SK-N-SH treated with all-trans-retinoic acid at 6 μM for 48 hours (cell line): Measurements from ENCODE around the gene RHBDL2.

ENCODE experiments used
- ARNTL ChIP-seq: fragments of 450-650 bp; formaldehyde crosslinking; IDR thresholded peaks from 2 replicates; pipeline ENCODE4 v1.5.0; 2020; ENCODE audit warnings: low read depth, mild to moderate bottlenecking, moderate library complexity, borderline replicate concordance
- CREB5 ChIP-seq: fragments of 250-450 bp; sonication (Bioruptor Pico); IDR thresholded peaks from 2 replicates; pipeline ENCODE4 v1.5.1; 2020; ENCODE audit warnings: low read depth, mild to moderate bottlenecking, moderate library complexity
- CSDC2 ChIP-seq: fragments of 250-450 bp; sonication (Bioruptor Pico); IDR thresholded peaks from 2 replicates; pipeline ENCODE4 v1.5.0; 2020; ENCODE audit warnings: mild to moderate bottlenecking, moderate library complexity
- ESRRG ChIP-seq: fragments of 250-450 bp; sonication (Bioruptor Pico); IDR thresholded peaks from 2 replicates; pipeline ENCODE4 v1.6.1; 2021; ENCODE audit warnings: mild to moderate bottlenecking
- GLIS3 ChIP-seq: fragments of 250-450 bp; sonication (Bioruptor Pico); IDR thresholded peaks from 2 replicates; pipeline ENCODE4 v1.5.0; 2020; ENCODE audit warnings: mild to moderate bottlenecking, moderate library complexity
- ISL1 ChIP-seq: fragments of 250-450 bp; sonication (Bioruptor Pico); IDR thresholded peaks from 2 replicates; pipeline ENCODE4 v2.1.2; 2022; ENCODE audit warnings: mild to moderate bottlenecking, moderate library complexity
- OSR1 ChIP-seq: fragments of 250-450 bp; sonication (Bioruptor Pico); IDR thresholded peaks from 2 replicates; pipeline ENCODE4 v1.8.0; 2022; ENCODE audit warnings: moderate library complexity, mild to moderate bottlenecking, inconsistent platforms
- PATZ1 ChIP-seq: fragments of 250-450 bp; sonication (Bioruptor Pico); IDR thresholded peaks from 2 replicates; pipeline ENCODE4 v1.8.0; 2020; ENCODE audit warnings: mild to moderate bottlenecking, moderate library complexity, borderline replicate concordance
- RARB ChIP-seq: fragments of 250-450 bp; sonication (Bioruptor Pico); IDR thresholded peaks from 2 replicates; pipeline ENCODE4 v1.8.0; 2021; ENCODE audit warnings: mild to moderate bottlenecking, moderate library complexity
- SNAI2 ChIP-seq: fragments of 250-450 bp; sonication (Bioruptor Pico); IDR thresholded peaks from 2 replicates; pipeline ENCODE4 v1.5.0; 2020; ENCODE audit warnings: mild to moderate bottlenecking, moderate library complexity
- TCF4 ChIP-seq: fragments of 250-450 bp; sonication (Bioruptor Pico); IDR thresholded peaks from 2 replicates; pipeline ENCODE4 v1.8.0; 2021; ENCODE audit warnings: mild to moderate bottlenecking, moderate library complexity, borderline replicate concordance
- TOX ChIP-seq: fragments of 250-450 bp; sonication (Bioruptor Pico); IDR thresholded peaks from 2 replicates; pipeline ENCODE4 v1.8.0; 2021; ENCODE audit warnings: mild to moderate bottlenecking, moderate library complexity, borderline replicate concordance
- ZNF70 ChIP-seq: fragments of 450-650 bp; formaldehyde crosslinking; IDR thresholded peaks from 2 replicates; pipeline ENCODE4 v1.5.0; 2020; ENCODE audit warnings: mild to moderate bottlenecking, moderate library complexity
- TF ChIP-seq, protein P1 (sequence below): fragments of 250-450 bp; sonication (Bioruptor Pico); IDR thresholded peaks from 2 replicates; pipeline ENCODE4 v1.8.0; 2021; ENCODE audit warnings: low read depth, mild to moderate bottlenecking, moderate library complexity, borderline replicate concordance

DNA sequence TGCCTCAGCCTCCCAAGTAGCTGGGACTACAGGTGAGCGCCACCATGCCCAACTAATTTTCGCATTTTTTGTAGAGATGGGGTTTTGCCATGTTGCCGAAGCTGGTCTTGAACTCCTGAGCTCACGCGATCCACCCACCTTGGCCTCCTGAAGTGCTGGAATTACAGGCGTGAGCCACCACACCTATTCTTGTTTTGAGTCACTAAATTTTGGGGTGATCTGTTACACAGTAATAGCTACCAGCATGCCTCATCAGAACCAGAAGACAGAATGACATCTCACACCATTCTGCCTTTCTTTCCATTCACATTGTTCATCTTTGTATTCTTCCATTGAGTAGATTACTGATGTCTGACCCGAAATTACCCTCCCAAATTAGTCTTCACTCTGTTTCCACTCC, 9.1 kb downstream of the RHBDL2 start:
- TF ChIP-seq ZNF70 (CRISPR knock-in tag), result no peak
- TF ChIP-seq PATZ1 (CRISPR knock-in tag), result no peak
- no peak for TF ChIP-seq ARNTL (CRISPR knock-in tag)
- TF ChIP-seq TOX (CRISPR knock-in tag), result no peak
- no peak for TF ChIP-seq ISL1 (CRISPR knock-in tag)
- TF ChIP-seq RARB, result no peak
- TF ChIP-seq SNAI2 (CRISPR knock-in tag), result no peak
- TF ChIP-seq GLIS3 (CRISPR knock-in tag), result no peak
- TF ChIP-seq ESRRG (CRISPR knock-in tag), result no peak
- TF ChIP-seq CREB5 (CRISPR knock-in tag), result no peak
- no peak for TF ChIP-seq OSR1
- no peak for TF ChIP-seq CSDC2
- no peak for TF ChIP-seq TCF4 (CRISPR knock-in tag)
- TF ChIP-seq, protein P1, sequence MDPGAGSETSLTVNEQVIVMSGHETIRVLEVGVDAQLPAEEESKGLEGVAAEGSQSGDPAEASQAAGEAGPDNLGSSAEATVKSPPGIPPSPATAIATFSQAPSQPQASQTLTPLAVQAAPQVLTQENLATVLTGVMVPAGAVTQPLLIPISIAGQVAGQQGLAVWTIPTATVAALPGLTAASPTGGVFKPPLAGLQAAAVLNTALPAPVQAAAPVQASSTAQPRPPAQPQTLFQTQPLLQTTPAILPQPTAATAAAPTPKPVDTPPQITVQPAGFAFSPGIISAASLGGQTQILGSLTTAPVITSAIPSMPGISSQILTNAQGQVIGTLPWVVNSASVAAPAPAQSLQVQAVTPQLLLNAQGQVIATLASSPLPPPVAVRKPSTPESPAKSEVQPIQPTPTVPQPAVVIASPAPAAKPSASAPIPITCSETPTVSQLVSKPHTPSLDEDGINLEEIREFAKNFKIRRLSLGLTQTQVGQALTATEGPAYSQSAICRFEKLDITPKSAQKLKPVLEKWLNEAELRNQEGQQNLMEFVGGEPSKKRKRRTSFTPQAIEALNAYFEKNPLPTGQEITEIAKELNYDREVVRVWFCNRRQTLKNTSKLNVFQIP (CRISPR knock-in tag), result no peak
